ENCODE data around the gene MYO3A.

DNA sequence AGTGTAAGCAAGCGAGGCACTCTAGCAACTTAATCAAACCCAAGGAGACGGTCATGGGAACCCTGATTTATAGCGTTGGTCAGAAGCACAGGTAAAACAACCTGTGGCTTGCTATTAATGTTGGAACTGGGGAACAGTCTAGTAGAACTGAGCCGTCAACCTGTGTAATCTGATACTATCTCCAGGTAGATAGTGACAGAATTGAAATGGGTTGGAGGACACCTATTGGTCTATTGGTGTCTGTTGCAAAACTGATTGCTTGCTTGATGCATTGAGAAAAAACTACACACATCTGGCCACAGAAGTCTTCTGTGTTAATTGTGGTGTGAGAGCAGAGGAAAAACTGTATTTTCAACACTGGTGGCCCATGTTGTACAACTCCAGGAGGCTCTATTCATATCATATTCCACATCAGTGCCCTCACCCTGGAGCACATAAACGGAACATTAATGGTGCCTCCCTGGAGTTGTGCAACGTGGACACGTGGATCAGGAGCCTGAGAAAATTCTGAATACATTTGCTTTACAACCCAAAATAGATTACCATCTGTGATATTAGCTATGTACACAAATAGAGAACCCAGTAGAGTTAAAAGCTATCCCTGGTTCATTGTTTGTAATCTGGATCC, 112.2 kb downstream of the MYO3A start:
- TF ChIP-seq YY1 (IDR thresholded peaks at IDR 0.05; ENCODE audit: insufficient read depth, insufficient read length) (no peak), SUZ12 (IDR thresholded peaks at IDR 0.05; ENCODE audit: extremely low read depth, insufficient read depth, insufficient read length) (no peak)

Measured in NT2/D1 (cell line).